HG02840 (cell line): Measurements from ENCODE around the gene KRTAP5-2.
"Not testable (repeated sequence)": the region's sequence is repeated elsewhere in the genome, so short reads cannot be mapped to it uniquely, and the experiment has no call there.

Source experiments
- ATAC-seq: cut with Tn5 transposase; IDR thresholded peaks from one replicate; pipeline ENCODE4 v1.9.1; 2021; ENCODE audit warnings: mild to moderate bottlenecking, moderate library complexity, moderate number of reproducible peaks; ENCODE audit not compliant: unreplicated experiment, low FRiP score

The KRTAP5-2 gene

GRCh38 chr11:1597994-1598380 is at the start of gene KRTAP5-2:
Gene KRTAP5-2, minus strand, starts transcription at chr11:1598294. Its CDS starts 44 bp downstream, at chr11:1598250.
- ATAC-seq, result no peak

GRCh38 chr11:1646540-1646939 is 48.4 kb upstream of the KRTAP5-2 start:
- ATAC-seq, result not testable (repeated sequence)

- no peak for ATAC-seq
Observed at GRCh38 chr11:1645357-1645821, 47.3 kb upstream of the KRTAP5-2 start.

GRCh38 chr11:1644601-1645356 is 46.7 kb upstream of the KRTAP5-2 start:
- ATAC-seq, result no peak

- no peak for ATAC-seq
Observed at GRCh38 chr11:1643146-1643690, 45.1 kb upstream of the KRTAP5-2 start.

GRCh38 chr11:1642288-1643145 is 44.4 kb upstream of the KRTAP5-2 start:
- no peak for ATAC-seq

GRCh38 chr11:1641096-1641495 is 43.0 kb upstream of the KRTAP5-2 start:
- no peak for ATAC-seq

GRCh38 chr11:1640076-1640946 is 42.2 kb upstream of the KRTAP5-2 start:
- no peak for ATAC-seq

GRCh38 chr11:1639666-1640065 is 41.6 kb upstream of the KRTAP5-2 start:
- ATAC-seq, result no peak

GRCh38 chr11:1639102-1639620 is 41.1 kb upstream of the KRTAP5-2 start:
- ATAC-seq, result no peak

- no peak for ATAC-seq
Observed at GRCh38 chr11:1638344-1638743, 40.2 kb upstream of the KRTAP5-2 start.

GRCh38 chr11:1637628-1638027 is 39.5 kb upstream of the KRTAP5-2 start:
- no peak for ATAC-seq

- no peak for ATAC-seq
Observed at GRCh38 chr11:1636291-1636950, 38.3 kb upstream of the KRTAP5-2 start.

GRCh38 chr11:1633864-1634263 is 35.8 kb upstream of the KRTAP5-2 start:
- no peak for ATAC-seq

- ATAC-seq, result no peak
Observed at GRCh38 chr11:1632053-1632714, 34.1 kb upstream of the KRTAP5-2 start.

GRCh38 chr11:1631066-1631568 is 33.0 kb upstream of the KRTAP5-2 start:
- no peak for ATAC-seq

GRCh38 chr11:1630271-1630670 is 32.2 kb upstream of the KRTAP5-2 start:
- no peak for ATAC-seq

- no peak for ATAC-seq
Observed at GRCh38 chr11:1629326-1630185, 31.5 kb upstream of the KRTAP5-2 start, which contains the start of gene KRTAP5-5. Gene KRTAP5-5, plus strand, starts transcription at chr11:1629775. Its CDS starts 66 bp downstream, at chr11:1629841.
